HG03342 (cell line): ENCODE results near the gene KREMEN2.
"Not testable (repeated sequence)": the region's sequence is repeated elsewhere in the genome, so short reads cannot be mapped to it uniquely, and the experiment has no call there.

ENCODE experiments used
- ATAC-seq: cut with Tn5 transposase; IDR thresholded peaks from one replicate; pipeline ENCODE4 v1.9.1; 2021; ENCODE audit warnings: mild to moderate bottlenecking, moderate library complexity; ENCODE audit not compliant: unreplicated experiment

Gene KREMEN2, protein sequence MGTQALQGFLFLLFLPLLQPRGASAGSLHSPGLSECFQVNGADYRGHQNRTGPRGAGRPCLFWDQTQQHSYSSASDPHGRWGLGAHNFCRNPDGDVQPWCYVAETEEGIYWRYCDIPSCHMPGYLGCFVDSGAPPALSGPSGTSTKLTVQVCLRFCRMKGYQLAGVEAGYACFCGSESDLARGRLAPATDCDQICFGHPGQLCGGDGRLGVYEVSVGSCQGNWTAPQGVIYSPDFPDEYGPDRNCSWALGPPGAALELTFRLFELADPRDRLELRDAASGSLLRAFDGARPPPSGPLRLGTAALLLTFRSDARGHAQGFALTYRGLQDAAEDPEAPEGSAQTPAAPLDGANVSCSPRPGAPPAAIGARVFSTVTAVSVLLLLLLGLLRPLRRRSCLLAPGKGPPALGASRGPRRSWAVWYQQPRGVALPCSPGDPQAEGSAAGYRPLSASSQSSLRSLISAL

DNA sequence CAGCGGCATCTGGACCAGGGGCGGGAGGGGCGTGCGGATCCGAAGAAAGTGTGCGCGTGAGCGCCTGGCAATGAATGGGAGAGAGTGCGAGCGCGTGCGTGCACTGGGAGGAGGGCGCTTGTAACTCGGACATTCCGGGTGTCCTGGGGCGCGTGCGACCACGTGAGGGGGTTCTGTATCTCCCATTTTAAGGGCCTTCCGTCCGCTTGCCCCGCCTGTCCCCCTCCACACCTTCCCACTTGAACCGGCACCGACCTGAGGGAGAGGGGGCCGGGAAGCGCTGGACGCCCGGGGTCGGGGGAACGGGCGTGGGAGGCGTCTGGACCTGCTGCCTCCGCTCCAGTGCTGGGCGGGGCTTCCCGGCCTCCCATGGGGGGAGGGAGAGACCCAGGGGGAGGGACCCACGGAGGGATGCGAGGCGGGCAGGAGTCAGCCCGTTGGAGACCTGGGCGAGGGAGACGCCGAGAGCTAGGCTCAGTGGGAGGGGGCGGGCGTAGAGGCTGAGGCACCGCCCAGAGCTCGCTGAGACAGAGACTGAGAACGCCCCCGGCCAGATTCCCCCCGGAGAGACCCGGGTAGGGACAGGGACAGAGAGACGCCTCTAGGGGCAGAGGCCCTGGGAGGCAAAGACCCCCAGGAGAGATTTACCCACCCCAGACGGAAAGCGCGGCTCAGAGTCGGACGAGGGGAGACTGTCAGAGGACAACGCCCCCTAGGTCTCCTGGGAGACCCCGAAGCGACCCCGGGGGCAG, at the start of gene KREMEN2:
Gene KREMEN2, plus strand, starts transcription at position 553 of the 752 bp plus-strand sequence. CDS start 246 bp downstream, outside the sequence.
- ATAC-seq = no peak

DNA sequence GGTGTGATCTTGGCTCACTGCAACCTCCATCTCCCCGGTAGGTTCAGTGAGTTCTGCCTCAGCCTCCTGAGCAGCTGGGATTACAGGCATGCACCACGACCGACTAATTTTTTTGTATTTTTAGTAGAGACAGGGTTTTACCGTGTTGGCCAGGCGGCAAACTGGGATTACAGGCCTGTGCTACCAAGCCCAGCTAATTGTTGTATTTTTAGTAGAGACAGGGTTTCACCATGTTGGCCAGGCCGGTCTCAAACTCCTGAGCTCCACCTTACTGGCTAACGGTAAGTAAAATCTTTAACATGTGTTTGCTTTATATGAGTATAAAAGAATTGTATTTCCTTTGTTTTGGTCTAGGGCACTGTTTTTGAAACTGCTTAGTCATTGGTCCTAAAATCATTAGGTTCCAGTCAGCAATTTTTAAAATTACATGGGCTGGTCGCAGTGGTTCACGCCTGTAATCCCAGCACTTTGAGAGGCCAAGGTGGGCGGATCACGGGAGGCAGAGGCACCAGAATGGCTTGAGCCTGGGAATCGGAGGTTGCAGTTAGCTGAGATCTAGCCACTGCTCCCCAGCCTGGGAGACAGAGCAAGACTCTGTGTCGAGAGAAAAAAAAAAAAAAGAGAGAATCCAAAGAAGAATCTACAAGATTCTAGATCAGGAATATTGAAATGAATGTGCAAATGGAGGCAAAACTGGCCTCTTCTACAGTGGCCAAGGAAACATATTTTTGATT, 48.7 kb upstream of the KREMEN2 start:
- no peak for ATAC-seq

DNA sequence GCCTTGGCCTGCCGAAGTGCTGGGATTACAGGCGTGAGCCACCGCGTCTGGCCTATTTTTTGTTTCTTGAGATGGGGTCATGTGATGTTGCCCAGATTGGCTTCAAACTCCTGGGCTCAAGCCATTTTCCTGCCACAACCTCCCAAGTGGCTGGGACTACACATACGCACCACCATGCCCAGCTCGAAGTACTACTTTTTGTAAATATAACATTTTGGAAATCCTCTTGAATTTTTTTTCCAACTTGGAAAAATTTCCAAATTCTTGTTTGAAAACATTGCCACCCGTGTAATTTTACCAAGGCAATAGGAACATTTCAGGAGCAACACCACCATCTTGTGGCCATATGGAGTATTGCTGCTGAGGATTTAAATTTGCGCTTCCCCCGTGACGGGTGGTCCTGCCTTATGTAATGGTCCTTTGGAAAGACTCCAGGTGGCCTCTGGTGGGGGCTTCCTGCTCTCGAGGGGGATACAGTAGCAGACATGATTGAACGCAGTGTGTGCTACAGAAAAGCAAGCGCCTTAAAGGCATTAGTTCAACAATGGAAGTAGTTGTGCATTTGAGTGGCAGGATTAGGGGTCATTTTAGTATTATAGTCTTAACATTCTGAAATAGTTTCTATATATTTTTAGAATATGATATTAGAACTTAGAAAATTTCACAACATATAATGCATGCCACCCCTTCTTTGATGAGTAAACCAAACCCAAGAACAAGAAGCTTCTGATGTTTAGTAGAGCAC, 44.4 kb upstream of the KREMEN2 start:
- no peak for ATAC-seq

DNA sequence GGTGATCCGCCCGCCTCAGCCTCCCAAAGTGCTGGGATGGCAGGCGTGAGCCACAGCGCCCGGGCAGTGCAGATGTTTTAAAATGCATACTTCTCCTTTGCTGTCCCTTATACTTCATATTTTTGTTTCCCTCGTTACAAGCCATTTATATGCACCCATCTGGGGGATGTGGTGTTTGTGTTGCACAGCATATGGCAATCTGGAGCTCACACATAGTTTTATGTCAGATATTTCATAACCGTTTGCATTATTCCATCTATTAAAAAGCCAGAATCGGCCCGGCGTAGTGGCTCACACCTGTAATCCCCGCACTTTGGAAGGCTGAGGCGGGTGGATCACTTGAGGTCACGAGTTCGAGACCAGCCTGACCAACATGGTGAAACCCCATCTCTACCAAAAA, 40.6 kb upstream of the KREMEN2 start:
- no peak for ATAC-seq

DNA sequence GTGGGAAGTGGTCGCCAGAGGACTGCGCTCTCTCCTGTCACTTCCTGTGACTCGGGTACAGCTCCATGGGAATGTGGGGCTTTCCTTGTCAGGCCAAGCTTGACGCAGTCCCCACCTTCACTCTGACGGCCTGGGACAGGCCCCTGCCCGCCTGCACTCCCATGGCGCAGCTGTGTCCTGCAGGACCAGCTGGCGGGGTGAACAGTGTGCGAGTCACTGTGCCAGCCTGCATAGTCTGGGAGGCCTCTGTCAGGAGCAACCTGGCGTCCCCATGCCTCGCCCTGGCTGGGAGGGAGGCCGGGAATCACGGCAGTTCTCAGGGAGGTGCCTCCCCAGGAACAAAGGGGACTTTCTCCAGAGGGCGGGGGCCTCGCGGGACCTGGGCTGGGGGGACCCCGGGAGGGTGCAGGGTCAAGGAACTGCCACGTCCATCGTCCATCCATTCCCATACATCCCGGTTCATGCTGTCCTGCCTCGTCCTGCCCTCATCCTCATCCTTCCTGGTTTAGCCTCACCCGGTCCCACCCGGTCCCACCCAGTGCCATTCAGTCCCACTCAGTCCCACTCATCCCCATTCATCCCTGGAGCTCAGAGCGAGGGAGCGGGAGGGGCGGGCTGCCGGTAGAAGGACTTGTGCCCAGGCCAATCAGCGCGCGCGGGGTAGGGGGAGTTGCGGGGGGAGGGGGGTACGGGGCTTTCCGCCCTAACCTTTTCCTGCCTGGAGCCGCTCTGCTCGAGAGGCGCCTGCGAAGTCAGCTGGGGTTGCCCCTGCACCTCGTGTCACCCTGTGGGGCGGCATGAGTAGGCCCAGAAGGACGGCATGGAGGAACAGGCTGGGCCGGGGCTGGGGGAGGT, 38.9 kb upstream of the KREMEN2 start:
- no peak for ATAC-seq

DNA sequence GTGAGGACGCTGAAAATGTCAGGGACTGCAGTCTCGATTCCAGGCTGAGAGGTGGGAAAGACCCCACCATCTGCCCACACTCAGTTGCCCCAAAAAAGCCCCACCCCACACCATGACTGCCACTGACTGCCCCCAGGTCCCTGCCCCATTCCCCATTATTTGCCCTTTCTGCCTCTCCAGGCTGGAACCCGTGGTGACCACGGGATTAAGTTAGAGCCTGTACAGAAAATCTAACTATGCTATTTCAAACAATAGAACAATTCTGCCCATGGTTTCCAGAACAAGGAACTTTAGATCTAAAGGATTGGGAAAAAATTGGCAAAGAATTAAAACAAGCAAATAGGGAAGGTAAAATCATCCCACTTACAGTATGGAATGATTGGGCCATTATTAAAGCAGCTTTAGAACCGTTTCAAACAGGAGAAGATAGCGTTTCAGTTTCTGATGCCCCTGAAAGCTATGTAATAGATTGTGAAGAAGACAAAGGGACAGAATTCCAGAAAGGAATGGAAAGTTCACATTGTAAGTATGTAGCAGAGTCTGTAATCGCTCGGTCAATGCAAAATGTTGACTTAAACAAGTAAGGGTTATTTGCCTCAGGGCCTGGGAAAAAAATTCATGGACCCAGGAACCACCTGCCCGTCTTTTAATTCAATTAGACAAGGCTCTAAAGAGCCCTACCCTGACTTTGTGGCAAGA, 38.0 kb upstream of the KREMEN2 start:
- ATAC-seq = no peak

DNA sequence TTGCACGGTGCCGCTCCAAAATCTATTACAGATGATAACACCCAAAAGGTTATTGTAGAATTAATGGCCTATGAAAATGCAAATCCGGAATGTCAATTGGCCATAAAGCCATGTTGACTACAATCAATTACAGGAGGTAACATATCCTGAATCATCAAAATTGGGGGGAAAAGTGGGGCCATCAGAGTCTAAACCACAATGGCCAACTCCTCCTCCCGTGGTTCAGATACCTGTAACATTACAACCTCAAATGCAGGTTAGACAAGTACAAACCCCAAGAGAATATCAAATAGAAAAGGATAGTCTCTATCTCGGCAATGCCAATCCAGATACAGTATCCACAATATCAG, 37.5 kb upstream of the KREMEN2 start:
- ATAC-seq = no peak

DNA sequence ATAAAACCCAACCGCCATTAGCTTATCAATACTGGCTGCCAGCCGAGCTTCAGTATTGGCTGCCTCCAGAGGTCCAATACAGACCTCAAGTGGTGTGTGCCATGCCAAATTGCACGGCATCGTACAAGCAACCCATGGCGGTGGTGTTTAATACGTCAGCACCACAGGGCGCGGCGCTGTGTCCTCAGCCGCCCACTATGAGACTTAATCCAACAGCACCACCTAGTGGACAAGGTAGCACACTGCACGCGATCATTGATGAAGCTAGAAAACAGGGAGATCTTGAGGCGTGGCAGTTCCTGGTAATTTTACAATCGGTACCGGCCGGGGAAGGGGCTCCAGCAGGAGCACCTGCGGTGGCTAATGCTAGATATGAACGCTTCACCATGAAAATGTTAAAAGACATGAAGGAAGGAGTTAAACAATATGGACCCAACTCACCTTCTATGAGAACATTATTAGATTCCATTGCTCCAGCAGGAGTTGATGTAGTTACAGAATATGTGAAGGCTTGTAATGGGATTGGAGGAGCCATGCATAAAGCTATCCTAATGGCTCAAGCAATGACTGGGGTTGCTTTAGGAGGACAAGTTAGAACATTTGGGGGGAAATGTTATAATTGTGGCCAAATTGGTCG, 36.9 kb upstream of the KREMEN2 start:
- no peak for ATAC-seq

DNA sequence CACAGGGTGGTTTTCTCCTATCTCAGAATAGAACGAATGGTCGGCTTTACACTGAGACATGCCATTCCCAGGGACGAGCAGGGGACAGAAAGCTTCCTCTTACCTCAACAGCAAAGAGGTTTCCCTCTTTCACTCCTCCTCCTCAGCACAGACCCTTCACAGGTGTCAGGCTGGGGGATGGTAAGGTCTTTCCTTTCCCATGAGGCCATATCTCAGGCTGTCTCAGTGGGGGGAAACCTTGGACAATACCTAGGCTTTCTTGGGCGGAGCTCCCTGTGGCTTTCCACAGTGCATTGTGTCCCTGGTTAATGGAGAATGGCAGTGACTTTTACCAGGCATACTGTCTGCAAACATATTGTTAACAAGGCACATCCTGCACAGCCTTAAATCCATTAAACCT, 35.9 kb upstream of the KREMEN2 start:
- not testable (repeated sequence) for ATAC-seq

DNA sequence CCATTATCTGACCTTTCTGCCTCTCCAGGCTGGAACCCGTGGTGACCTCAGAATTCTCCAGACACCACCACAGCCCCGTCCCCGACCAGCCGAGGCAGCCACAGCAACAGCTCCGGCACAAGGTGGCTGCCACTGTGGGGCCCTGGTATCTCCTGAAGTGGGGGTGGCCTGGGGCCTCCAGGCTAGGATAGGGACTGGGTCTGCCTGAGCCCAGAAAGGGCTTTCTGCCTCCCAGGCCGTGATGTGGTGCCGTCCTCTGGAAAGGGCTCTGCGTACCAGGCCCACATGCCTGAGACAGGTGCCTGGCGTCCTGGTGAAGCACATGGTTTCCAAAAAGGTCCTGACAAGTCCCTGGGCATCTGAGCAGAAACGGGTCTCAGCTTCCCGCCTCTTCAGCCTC, 35.3 kb upstream of the KREMEN2 start:
- ATAC-seq = no peak

DNA sequence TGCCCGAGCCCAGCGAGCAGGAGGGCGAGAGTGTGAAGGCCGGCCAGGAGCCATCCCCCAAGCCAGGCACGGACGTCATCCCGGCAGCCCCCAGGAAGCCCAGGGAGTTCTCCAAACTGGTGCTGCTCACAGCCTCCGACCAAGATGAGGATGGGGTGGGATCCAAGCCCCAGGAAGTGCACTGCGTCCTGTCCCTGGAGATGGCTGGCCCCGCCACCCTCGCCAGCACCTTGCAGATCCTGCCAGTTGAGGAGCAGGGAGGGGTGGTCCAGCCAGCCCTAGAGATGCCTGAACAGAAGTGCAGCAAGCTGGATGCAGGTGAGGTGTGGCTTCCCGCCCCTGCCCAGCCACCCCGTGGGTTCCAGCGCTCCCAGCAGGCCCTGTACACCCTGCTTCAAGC, 34.4 kb upstream of the KREMEN2 start:
- ATAC-seq = no peak

DNA sequence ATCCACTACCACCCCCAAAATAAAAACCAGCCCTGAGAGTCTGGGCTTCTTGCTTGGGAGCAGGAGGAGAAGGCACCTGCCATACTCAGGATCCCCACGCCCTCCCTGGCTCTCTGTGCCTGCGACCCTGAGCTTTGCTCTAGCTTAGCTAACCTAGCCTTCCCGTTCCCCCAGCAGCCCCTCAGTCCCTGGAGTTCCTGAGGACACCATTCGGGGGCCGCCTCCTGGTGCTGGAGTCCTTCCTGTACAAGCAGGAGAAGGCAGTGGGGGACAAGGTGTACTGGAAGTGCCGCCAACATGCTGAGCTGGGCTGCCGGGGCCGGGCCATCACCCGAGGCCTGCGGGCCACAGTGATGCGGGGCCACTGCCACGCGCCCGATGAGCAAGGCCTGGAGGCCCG, 33.8 kb upstream of the KREMEN2 start:
- ATAC-seq = no peak

DNA sequence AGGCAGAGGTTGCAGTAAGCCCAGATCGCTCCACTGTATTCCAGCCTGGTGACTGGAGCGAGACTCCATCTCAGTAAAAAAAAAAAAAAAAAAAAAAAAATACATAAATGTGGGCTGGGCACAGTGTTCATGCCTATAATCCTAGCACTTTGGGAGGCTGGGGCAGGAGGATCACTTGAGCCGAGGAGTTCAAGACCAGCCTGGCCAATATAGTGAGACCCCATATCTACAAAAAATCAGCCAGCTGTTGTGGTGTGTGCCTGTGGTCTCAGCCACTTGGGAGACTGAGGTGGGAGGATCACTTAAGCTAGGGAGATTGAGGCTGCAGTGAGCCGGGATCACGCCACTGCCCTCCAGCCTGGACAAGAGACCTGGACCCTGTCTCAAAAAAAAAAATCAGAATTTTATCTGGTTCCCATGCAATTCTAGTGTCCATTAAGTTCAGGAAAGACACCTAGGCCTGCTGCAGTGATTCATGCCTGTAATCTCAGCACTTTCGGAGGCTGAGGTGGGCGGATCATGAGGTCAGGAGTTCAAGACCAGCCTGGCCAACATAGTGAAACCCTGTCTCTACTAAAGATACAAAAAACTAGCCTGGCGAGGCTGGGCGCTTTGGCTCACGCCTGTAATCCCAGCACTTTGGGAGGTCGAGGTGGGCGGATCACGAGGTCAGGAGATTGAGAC, 32.7 kb upstream of the KREMEN2 start:
- not testable (repeated sequence) for ATAC-seq

DNA sequence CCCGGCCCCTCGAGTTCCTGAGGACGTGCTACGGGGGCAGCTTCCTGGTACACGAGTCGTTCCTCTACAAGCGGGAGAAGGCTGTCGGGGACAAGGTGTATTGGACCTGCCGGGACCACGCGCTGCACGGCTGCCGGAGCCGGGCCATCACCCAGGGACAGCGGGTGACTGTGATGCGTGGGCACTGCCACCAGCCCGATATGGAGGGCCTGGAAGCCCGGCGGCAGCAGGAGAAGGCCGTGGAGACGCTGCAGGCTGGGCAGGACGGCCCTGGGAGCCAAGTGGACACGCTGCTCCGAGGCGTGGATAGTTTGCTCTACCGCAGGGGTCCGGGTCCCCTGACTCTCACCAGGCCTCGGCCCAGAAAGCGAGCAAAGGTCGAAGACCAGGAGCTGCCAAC, 30.9 kb upstream of the KREMEN2 start:
- no peak for ATAC-seq

DNA sequence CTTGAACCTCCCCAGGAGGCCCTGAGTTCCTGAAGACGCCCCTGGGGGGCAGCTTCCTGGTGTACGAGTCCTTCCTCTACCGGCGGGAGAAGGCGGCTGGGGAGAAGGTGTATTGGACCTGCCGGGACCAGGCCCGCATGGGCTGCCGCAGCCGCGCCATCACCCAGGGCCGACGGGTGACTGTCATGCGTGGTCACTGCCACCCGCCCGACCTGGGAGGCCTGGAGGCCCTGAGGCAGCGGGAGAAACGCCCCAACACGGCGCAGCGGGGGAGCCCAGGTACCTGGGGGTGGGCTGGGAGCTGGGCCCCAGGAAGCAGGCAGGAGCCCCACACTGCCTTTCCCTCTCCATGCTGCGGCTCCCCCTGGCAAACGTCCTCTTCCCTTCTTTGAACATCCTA, 30.4 kb upstream of the KREMEN2 start:
- ATAC-seq = no peak

DNA sequence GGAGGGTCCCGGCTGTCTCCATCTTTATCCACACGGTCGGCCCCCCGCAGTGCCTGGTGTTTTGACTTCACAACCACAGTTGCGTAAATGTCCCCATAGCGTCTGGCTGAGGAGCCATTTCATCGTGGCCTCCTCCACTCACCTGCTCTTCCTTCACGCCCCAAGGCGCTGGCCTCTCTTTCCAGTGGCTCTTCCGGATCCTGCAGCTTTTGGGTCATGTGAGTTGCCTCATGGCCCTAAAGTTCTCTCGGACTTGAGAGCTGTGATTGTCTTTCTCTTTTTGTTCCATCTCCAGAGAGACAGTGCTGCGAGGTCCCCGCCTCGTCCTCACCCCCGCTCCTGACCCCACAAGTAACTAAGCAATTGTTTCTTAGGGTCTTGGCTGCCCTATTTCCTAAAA, 29.6 kb upstream of the KREMEN2 start:
- ATAC-seq = no peak

DNA sequence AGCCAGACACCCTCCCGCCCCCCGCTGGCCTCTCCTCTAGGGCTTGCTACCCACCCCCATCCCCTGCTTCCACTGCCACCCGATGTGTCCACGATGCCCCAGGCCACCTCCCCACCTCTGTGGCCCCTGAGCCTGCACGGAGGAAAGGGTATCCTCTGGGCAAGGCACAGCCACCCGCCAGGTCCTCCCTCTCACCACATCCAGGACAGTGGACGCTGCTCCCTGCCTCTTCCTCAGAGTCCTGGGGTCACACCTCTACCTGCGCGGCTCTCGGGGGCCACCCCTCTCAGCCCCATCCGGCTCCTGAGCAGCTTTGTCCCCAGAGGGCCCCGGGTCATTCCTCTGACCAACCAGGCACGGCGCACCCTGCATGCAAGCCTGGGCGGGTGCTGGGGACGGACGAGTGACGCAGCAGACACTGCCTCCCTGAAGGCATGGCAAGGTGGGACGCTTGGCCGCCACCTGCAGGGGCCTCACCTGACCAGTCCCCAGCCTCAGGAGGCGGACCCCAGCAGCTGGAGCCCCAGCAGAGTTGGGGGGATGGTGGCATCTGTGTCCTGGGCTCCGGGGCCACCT, 27.6 kb upstream of the KREMEN2 start:
- ATAC-seq = no peak

DNA sequence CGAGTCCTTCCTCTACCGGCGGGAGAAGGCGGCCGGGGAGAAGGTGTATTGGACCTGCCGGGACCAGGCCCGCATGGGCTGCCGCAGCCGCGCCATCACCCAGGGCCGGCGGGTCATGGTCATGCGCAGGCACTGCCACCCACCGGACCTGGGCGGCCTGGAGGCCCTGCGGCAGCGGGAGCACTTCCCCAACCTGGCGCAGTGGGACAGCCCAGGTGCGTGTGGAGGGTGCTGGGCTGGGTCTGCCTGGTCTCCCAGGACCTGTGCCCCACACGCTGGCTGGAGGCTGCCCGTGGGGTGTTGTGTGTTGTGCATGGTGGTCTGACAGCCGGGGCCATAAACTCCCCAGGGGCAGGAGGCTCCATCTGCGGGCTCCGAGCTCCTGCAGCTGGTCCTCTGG, 26.9 kb upstream of the KREMEN2 start:
- ATAC-seq = no peak
